ENCODE measurements around the gene SLC43A2. TPM values are rescaled to one million over a fixed set of nuclear protein-coding genes. Genes with fewer than 3 reads are reported as not detected.

SLC43A2 gene
- total and polyA plus RNA-seq, 2 of the 13 experiments (the other 11 are each of a cell fraction or from before 2014, with no cell fraction given) = 7.3 to 20.0 TPM

DNA sequence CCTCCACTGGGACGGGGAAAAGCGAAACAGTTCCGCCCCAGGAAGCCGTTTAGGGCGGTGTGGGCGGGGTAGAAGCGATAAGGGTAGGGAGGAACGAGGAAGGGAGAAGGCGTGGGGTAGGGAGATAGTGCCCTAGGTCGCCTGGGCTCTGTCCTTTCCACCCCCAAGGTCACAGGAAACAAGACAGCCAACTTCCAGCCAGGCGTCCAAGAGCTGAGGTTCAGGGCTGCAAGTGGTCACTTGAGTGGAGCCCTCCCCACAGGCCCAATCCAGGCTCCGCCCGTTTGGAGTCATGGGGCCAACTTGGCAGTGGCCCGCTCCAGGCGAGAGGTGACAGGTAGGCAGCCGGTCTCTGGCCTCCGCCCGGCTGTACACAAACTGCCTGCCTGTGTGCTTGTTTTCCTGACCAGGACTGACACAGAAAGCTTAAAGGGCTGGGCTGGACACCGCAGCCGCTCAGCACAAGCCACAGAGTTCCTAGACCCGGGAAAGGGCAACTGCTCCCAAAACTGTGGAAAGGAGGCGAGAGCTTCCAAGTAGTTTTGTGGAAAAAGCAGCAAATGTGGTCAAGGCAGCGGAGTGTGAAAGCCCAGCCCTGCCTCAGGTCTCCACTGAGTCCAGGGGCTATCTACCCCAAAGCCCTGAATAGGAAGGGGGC lies 21.3 kb upstream of the SLC43A2 start, which contains the start of gene RILP (continued):
- TF ChIP-seq EP300 (IDR thresholded peaks at IDR 0.05; ENCODE audit: low read depth in 2 of 2, low read length in 2 of 2) (peak in 1 of 2 experiments; percentile 12; a peak in 1 of 4 replicates), EP300 (CRISPR knock-in tag; IDR thresholded peaks at IDR 0.05; ENCODE audit: borderline replicate concordance) (no peak), TEAD2 (CRISPR knock-in tag; IDR thresholded peaks at IDR 0.05) (no peak), ZNF251 (CRISPR knock-in tag; IDR thresholded peaks at IDR 0.05) (no peak), PAF1 (CRISPR knock-in tag; IDR thresholded peaks at IDR 0.05) (peak; percentile 74; the same call in 1 of the 2 replicates), MAFF (IDR thresholded peaks at IDR 0.05; ENCODE audit: low read depth, low read length) (no peak), ZBTB38 (CRISPR knock-in tag; IDR thresholded peaks at IDR 0.05) (no peak; the same call in 1 of the 2 replicates), ATF7-NPFF (CRISPR knock-in tag; IDR thresholded peaks at IDR 0.05; ENCODE audit: low read depth) (no peak), TGIF2 (CRISPR knock-in tag; IDR thresholded peaks at IDR 0.05) (peak; percentile 91), SMARCC2 (IDR thresholded peaks at IDR 0.05) (no peak), ZNF296 (CRISPR knock-in tag; conservative IDR thresholded peaks at IDR 0.05) (no peak; the same call in 1 of the 2 replicates), MIER2 (CRISPR knock-in tag; IDR thresholded peaks at IDR 0.05) (0 out of 2 replicates have a peak, but pooled peaks have one; percentile 9), ZNF761 (CRISPR knock-in tag; conservative IDR thresholded peaks at IDR 0.05) (0 out of 2 replicates have a peak, but pooled peaks have one; percentile 62), ZSCAN9 (CRISPR knock-in tag; IDR thresholded peaks at IDR 0.05; ENCODE audit: borderline replicate concordance) (no peak), ZFP36 (IDR thresholded peaks at IDR 0.05; ENCODE audit: borderline replicate concordance, low read depth, low read length, partially characterized antibody) (no peak), FOXK2 (IDR thresholded peaks at IDR 0.05) (no peak), ZKSCAN5 (CRISPR knock-in tag; IDR thresholded peaks at IDR 0.05) (no peak)
- TF ChIP-seq, protein P1, sequence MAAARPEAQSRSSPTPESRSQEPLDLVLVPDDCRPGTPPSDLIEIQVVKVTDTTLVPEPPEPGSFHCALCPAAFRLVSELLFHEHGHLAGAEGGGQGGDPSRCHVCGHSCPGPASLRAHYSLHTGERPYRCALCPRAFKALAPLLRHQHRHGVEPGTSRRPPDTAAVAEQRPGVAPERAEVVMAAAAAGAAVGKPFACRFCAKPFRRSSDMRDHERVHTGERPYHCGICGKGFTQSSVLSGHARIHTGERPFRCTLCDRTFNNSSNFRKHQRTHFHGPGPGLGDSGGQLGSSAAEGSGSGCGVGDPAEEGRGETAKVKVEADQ (CRISPR knock-in tag; IDR thresholded peaks at IDR 0.05; ENCODE audit: borderline replicate concordance) = no peak
- TF ChIP-seq, protein P2, sequence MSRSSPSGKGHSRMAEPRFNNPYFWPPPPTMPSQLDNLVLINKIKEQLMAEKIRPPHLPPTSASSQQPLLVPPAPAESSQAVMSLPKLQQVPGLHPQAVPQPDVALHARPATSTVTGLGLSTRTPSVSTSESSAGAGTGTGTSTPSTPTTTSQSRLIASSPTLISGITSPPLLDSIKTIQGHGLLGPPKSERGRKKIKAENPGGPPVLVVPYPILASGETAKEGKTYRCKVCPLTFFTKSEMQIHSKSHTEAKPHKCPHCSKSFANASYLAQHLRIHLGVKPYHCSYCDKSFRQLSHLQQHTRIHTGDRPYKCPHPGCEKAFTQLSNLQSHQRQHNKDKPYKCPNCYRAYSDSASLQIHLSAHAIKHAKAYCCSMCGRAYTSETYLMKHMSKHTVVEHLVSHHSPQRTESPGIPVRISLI (CRISPR knock-in tag; IDR thresholded peaks at IDR 0.05; ENCODE audit: borderline replicate concordance) = peak; percentile 10; the same call in 1 of the 2 replicates
- TF ChIP-seq, protein P3, sequence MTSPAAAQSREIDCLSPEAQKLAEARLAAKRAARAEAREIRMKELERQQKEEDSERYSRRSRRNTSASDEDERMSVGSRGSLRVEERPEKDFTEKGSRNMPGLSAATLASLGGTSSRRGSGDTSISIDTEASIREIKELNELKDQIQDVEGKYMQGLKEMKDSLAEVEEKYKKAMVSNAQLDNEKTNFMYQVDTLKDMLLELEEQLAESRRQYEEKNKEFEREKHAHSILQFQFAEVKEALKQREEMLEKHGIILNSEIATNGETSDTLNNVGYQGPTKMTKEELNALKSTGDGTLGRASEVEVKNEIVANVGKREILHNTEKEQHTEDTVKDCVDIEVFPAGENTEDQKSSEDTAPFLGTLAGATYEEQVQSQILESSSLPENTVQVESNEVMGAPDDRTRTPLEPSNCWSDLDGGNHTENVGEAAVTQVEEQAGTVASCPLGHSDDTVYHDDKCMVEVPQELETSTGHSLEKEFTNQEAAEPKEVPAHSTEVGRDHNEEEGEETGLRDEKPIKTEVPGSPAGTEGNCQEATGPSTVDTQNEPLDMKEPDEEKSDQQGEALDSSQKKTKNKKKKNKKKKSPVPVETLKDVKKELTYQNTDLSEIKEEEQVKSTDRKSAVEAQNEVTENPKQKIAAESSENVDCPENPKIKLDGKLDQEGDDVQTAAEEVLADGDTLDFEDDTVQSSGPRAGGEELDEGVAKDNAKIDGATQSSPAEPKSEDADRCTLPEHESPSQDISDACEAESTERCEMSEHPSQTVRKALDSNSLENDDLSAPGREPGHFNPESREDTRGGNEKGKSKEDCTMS (CRISPR knock-in tag; conservative IDR thresholded peaks at IDR 0.05) = no peak
- TF ChIP-seq, protein P4, sequence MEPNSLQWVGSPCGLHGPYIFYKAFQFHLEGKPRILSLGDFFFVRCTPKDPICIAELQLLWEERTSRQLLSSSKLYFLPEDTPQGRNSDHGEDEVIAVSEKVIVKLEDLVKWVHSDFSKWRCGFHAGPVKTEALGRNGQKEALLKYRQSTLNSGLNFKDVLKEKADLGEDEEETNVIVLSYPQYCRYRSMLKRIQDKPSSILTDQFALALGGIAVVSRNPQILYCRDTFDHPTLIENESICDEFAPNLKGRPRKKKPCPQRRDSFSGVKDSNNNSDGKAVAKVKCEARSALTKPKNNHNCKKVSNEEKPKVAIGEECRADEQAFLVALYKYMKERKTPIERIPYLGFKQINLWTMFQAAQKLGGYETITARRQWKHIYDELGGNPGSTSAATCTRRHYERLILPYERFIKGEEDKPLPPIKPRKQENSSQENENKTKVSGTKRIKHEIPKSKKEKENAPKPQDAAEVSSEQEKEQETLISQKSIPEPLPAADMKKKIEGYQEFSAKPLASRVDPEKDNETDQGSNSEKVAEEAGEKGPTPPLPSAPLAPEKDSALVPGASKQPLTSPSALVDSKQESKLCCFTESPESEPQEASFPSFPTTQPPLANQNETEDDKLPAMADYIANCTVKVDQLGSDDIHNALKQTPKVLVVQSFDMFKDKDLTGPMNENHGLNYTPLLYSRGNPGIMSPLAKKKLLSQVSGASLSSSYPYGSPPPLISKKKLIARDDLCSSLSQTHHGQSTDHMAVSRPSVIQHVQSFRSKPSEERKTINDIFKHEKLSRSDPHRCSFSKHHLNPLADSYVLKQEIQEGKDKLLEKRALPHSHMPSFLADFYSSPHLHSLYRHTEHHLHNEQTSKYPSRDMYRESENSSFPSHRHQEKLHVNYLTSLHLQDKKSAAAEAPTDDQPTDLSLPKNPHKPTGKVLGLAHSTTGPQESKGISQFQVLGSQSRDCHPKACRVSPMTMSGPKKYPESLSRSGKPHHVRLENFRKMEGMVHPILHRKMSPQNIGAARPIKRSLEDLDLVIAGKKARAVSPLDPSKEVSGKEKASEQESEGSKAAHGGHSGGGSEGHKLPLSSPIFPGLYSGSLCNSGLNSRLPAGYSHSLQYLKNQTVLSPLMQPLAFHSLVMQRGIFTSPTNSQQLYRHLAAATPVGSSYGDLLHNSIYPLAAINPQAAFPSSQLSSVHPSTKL (CRISPR knock-in tag; IDR thresholded peaks at IDR 0.05) = peak; percentile 65
- TF ChIP-seq, protein P5, sequence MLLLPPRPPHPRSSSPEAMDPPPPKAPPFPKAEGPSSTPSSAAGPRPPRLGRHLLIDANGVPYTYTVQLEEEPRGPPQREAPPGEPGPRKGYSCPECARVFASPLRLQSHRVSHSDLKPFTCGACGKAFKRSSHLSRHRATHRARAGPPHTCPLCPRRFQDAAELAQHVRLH (CRISPR knock-in tag; IDR thresholded peaks at IDR 0.05; ENCODE audit: borderline replicate concordance, low read depth) = peak; percentile 74; the same call in 1 of the 2 replicates

Measured in HepG2 (cell line).